ENCODE measurements around the gene SENP1. TPM values are rescaled to one million over a fixed set of nuclear protein-coding genes. Genes with fewer than 3 reads are reported as not detected.

SENP1 gene
- total and polyA plus RNA-seq, 2 of the 4 experiments (the other 2 are of a cell fraction) = 7.2 to 25.3 TPM

- Histone ChIP-seq H3K4ac (ENCODE audit: low read depth, low read length) (no peak overlapping the region), H3K9ac (ENCODE audit: low read depth, low read length) (no peak overlapping the region), H4K20me1 (ENCODE audit: insufficient read depth, low read length) (peaks cover 6% of the 10 kb centered on the region; the same call in 1 of the 2 replicates), H2BK15ac (ENCODE audit: low read depth, low read length) (no peak overlapping the region), H2AK5ac (ENCODE audit: low read depth, low read length) (no peak overlapping the region), H3K4me2 (ENCODE audit: low read depth, low read length) (no peak overlapping the region), H4K8ac (ENCODE audit: low read depth in 2 of 2, low read length in 2 of 2) (no peak overlapping the region), H3K27ac (ENCODE audit: insufficient read depth, low read length) (no peak overlapping the region), H4K91ac (ENCODE audit: insufficient read depth, low read depth, low read length) (no peak overlapping the region), H2AK9ac (replicated peaks; ENCODE audit: low read depth, low read length, poor library complexity) (no peak overlapping the region), H2AFZ (replicated peaks; ENCODE audit: low read length, poor library complexity) (peak overlapping the region; percentile 9), H3K14ac (replicated peaks; ENCODE audit: low read depth, low read length) (no peak overlapping the region), H2BK20ac (ENCODE audit: low read depth, low read length) (no peak overlapping the region), H2BK120ac (ENCODE audit: low read depth, low read length) (no peak overlapping the region), H3K4me1 (ENCODE audit: control insufficient read depth, insufficient read depth, low read length) (peaks cover 4% of the 10 kb centered on the region; the same call in 1 of the 2 replicates), H3K23ac (ENCODE audit: low read depth, low read length) (0 out of 2 replicates have a peak overlapping the region, but pooled peaks have one; percentile 10), H3K9me1 (ENCODE audit: insufficient read depth, low read length) (no peaks in the 10 kb centered on the region), H3K27me3 (ENCODE audit: control insufficient read depth, insufficient read depth, low read length) (peaks cover 78% of the 10 kb centered on the region), H3K56ac (ENCODE audit: extremely low read depth, insufficient read depth, low read length) (no peak overlapping the region), H4K5ac (ENCODE audit: low read depth, low read length) (no peak overlapping the region), H3K9me3 (ENCODE audit: control insufficient read depth, insufficient read depth, low read length) (peaks cover 2% of the 10 kb centered on the region; the same call in 1 of the 2 replicates), H3K79me1 (ENCODE audit: low read depth in 1 of 2, low read length in 2 of 2) (no peaks in the 10 kb centered on the region), H3K4me3 (ENCODE audit: insufficient read depth, low read depth, low read length) (no peak overlapping the region), H3K36me3 (ENCODE audit: control insufficient read depth, insufficient read depth, low read length) (no peaks in the 10 kb centered on the region), H3K18ac (ENCODE audit: low read depth, low read length) (no peak overlapping the region), H2BK5ac (ENCODE audit: low read depth, low read length, poor library complexity, severe bottlenecking) (no peak overlapping the region)
- POLR2A ChIA-PET (ENCODE audit: unreplicated experiment) = no interaction called here
- dilution Hi-C loops (cut with HindIII; ENCODE audit: low sequenced_read_pairs, unreplicated experiment) = no loop called here
- 42% methylated on average over 14 of the region's 30 CpGs; no CpG with 5 or more reads in 1 of the 2 experiments for WGBS, 2 experiments (ENCODE audit: extremely low coverage in 2 of 2, insufficient read length in 1 of 2)
- ATAC-seq (ENCODE audit: low read depth) (no peak), DNase-seq (no peak)
- no TSS peak for BruUV-seq (replicated peaks)
- intact Hi-C loops (cut with micrococcal nuclease) = no loop called here
- in situ Hi-C loops (cut with MboI; ENCODE audit: low sequenced_read_pairs) = no loop called here
- CTCF ChIA-PET = no interaction called here
- no peak for TF ChIP-seq FOS (IDR thresholded peaks at IDR 0.05; ENCODE audit: low read depth, low read length)
- TF ChIP-seq CHD1 (IDR thresholded peaks at IDR 0.05; ENCODE audit: low read depth, low read length) = no peak
- TF ChIP-seq RAD21 (IDR thresholded peaks at IDR 0.05; ENCODE audit: low read length) = no peak
- TF ChIP-seq CTCF (conservative IDR thresholded peaks at IDR 0.05; ENCODE audit: low read depth, low read length) = no peak
- no peak for TF ChIP-seq SMC3 (IDR thresholded peaks at IDR 0.05; ENCODE audit: low read depth, low read length)
- TF ChIP-seq USF2 (IDR thresholded peaks at IDR 0.05; ENCODE audit: low read depth, low read length) = no peak
- TF ChIP-seq POLR2A (IDR thresholded peaks at IDR 0.05; ENCODE audit: low read depth, low read length) = no peak
- no peak for TF ChIP-seq CEBPB (IDR thresholded peaks at IDR 0.05; ENCODE audit: low read depth, low read length)
- no peak for TF ChIP-seq BHLHE40 (IDR thresholded peaks at IDR 0.05; ENCODE audit: low read depth, low read length)
- TF ChIP-seq ELK1 (IDR thresholded peaks at IDR 0.05; ENCODE audit: borderline replicate concordance, low read depth, low read length) = no peak
- TF ChIP-seq RFX5 (IDR thresholded peaks at IDR 0.05; ENCODE audit: low read depth, low read length) = no peak
- TF ChIP-seq MXI1 (IDR thresholded peaks at IDR 0.05; ENCODE audit: borderline replicate concordance, low read depth, low read length) = no peak
Measured at GRCh38 chr12:48005001-48005749, 100.7 kb downstream of the SENP1 start.

All from IMR-90 (cell line).